ENCODE measurements around the gene PIP5K1B. TPM values are rescaled to one million over a fixed set of nuclear protein-coding genes. Genes with fewer than 3 reads are reported as not detected.

The PIP5K1B gene
- total and polyA plus RNA-seq, 2 of the 13 experiments (the other 11 are each of a cell fraction or from before 2014, with no cell fraction given): 15.8 to 17.5 TPM

- no peak for TF ChIP-seq ATF4 (CRISPR knock-in tag; IDR thresholded peaks at IDR 0.05)
- no peak for TF ChIP-seq HNF1B (CRISPR knock-in tag; IDR thresholded peaks at IDR 0.05)
- no peak for TF ChIP-seq FLYWCH1 (CRISPR knock-in tag; IDR thresholded peaks at IDR 0.05)
- TF ChIP-seq IRX3 (CRISPR knock-in tag; IDR thresholded peaks at IDR 0.05; ENCODE audit: borderline replicate concordance, low read depth): no peak
- no peak for TF ChIP-seq ZNF710 (CRISPR knock-in tag; IDR thresholded peaks at IDR 0.05; ENCODE audit: borderline replicate concordance)
These were observed 89.9 kb downstream of the PIP5K1B start (continued) for GRCh38 chr9:68794898-68795297.

- Histone ChIP-seq H2AFZ (ENCODE audit: low read length) (no peak overlapping the region), H3K4me3 (replicated peaks in 1 of 3; ENCODE audit: insufficient read depth in 1 of 3, low read depth in 2 of 3, low read length in 3 of 3) (no peak overlapping the region), H3K9ac (ENCODE audit: insufficient read depth, low read depth, low read length) (no peak overlapping the region), H3K79me2 (ENCODE audit: insufficient read depth, low read length) (peaks cover 10% of the 10 kb centered on the region), H3K27ac (ENCODE audit: extremely low read length, insufficient read depth, low read length) (no peak overlapping the region), H3K4me1 (ENCODE audit: insufficient read depth, low read length) (no peaks in the 10 kb centered on the region), H3K9me3 (ENCODE audit: low read length) (no peaks in the 10 kb centered on the region), H4K20me1 (ENCODE audit: insufficient read depth, low read length) (no peaks in the 10 kb centered on the region), H3K4me2 (ENCODE audit: low read depth, low read length) (no peak overlapping the region), H3K27me3 (ENCODE audit: control insufficient read depth in 1 of 2, insufficient read depth in 2 of 2, low read length in 2 of 2) (no peaks in the 10 kb centered on the region), H3K36me3 (replicated peaks in 1 of 2; ENCODE audit: control insufficient read depth in 1 of 2, insufficient read depth in 2 of 2, low read length in 2 of 2) (no peaks in the 10 kb centered on the region; a peak in 1 of 5 replicates)
- CTCF ChIA-PET (ENCODE audit: low intra/inter-chr PET ratio, low total read pairs): no interaction called here
- ATAC-seq: no peak
- no peak for DNase-seq (ENCODE audit: low spot score)
- POLR2A ChIA-PET: no interaction called here
- no peak for FAIRE-seq
- 86% methylated on average over 2 of the region's 2 CpGs for WGBS (ENCODE audit: low lambda C conversion rate)
- BruUV-seq (replicated peaks): no TSS peak
- in situ Hi-C loops (cut with HindIII; ENCODE audit: extremely low pct_ligation_motif_present, low pct_unique_long_range_greater_than_20kb): no loop called here
- intact Hi-C loops (cut with micrococcal nuclease; ENCODE audit: unreplicated experiment): no loop called here
- TF ChIP-seq POLR2AphosphoS2 (IDR thresholded peaks at IDR 0.05; ENCODE audit: low read depth, low read length) (no peak), ZFP41 (CRISPR knock-in tag; IDR thresholded peaks at IDR 0.05; ENCODE audit: borderline replicate concordance) (no peak), AFF4 (CRISPR knock-in tag; IDR thresholded peaks at IDR 0.05) (no peak), DZIP1 (CRISPR knock-in tag; IDR thresholded peaks at IDR 0.05) (no peak), ZNF143 (CRISPR knock-in tag; IDR thresholded peaks at IDR 0.05) (no peak), NFYC (CRISPR knock-in tag; IDR thresholded peaks at IDR 0.05) (no peak), SALL2 (CRISPR knock-in tag; IDR thresholded peaks at IDR 0.05) (no peak)
These were observed 90.4 kb downstream of the PIP5K1B start for GRCh38 chr9:68795411-68795810.
